Esophagus muscularis mucosa (tissue), 4 donors: ENCODE results near the gene GUCY1B1. TPM values are rescaled to one million over a fixed set of nuclear protein-coding genes. Genes with fewer than 3 reads are reported as not detected.

Experiments used
- DNase-seq: peaks from one replicate; pipeline ENCODE4 v3.0.0-alpha.2; 2017; ENCODE audit errors: extremely low spot score
- H3K27ac ChIP-seq, 4 donors: fragments of 200-600 bp; sonication (generic); replicated peaks in 1 of 4; 1 replicate in 3 of 4; 2 replicates in 1 of 4; pipeline ENCODE4 v1.5.1; 2016 to 2019; ENCODE audit warnings: mild to moderate bottlenecking in 1 of 4
- H3K27me3 ChIP-seq, 4 donors: fragments of 200-600 bp; sonication (generic); one replicate each; pipeline versions ENCODE4 v1.5.1 to v1.6.0; 2016 to 2019
- H3K36me3 ChIP-seq, 4 donors: fragments of 200-600 bp; sonication (generic); one replicate each; pipeline ENCODE4 v1.5.1; 2016 to 2019
- H3K4me1 ChIP-seq, 4 donors: fragments of 200-600 bp; sonication (generic); one replicate each; pipeline ENCODE4 v1.5.1; 2016 to 2019
- H3K4me3 ChIP-seq, 4 donors: fragments of 200-600 bp; sonication (generic); 1 replicate in 2 of 4; 2 replicates in 2 of 4; pipeline ENCODE4 v1.5.1; 2016 to 2019; ENCODE audit warnings: mild to moderate bottlenecking in 4 of 4, moderate library complexity in 1 of 4
- H3K9me3 ChIP-seq, 4 donors: fragments of 200-600 bp; sonication (generic); 1 replicate in 3 of 4; 2 replicates in 1 of 4; pipeline ENCODE4 v1.5.1; 2016 to 2019
- EP300 ChIP-seq: sonication (generic); formaldehyde crosslinking; IDR thresholded peaks from one replicate; pipeline ENCODE4 v1.6.1; 2017; ENCODE audit warnings: antibody characterized with exemption
- POLR2A ChIP-seq: fragments of 450-650 bp; IDR thresholded peaks from one replicate; pipeline ENCODE4 v1.6.1; 2017; ENCODE audit warnings: antibody characterized with exemption, moderate library complexity, mild to moderate bottlenecking, low read depth
- POLR2AphosphoS5 ChIP-seq, 2 donors: sonication (generic); formaldehyde crosslinking; IDR thresholded peaks; one replicate each; pipeline ENCODE4 v1.6.1; 2017; ENCODE audit warnings: antibody characterized with exemption in 2 of 2
- WGBS: methylation state at CpG from one replicate; pipeline ENCODE4 v1.1.5; 2018; 5-methylcytosine and 5-hydroxymethylcytosine counted together
- intact Hi-C: fragments of 100-400 bp; cut with DNase I; formaldehyde crosslinking; loops from one replicate; pipeline ENCODE4 v1.15.1; 2023
- total RNA-seq, 4 donors: library from RNA; depleted of rRNA; stranded (reverse); fragments of >200 nt; gene quantifications; one replicate each; pipeline versions ENCODE4 v1.1.0 to v1.2.1, GENCODE V29; 2016
- TF ChIP-seq, protein P1 (sequence below), 3 experiments: fragments of 200-600 bp in 2 of 3; fragments of 450-650 bp in 1 of 3; sonication (generic) in 2 of 3; IDR thresholded peaks; one replicate each; pipeline ENCODE4 v1.5.1; 2017 to 2019; ENCODE audit warnings: antibody characterized with exemption in 3 of 3, mild to moderate bottlenecking in 2 of 3, moderate library complexity in 1 of 3

GUCY1B1 gene
- total RNA-seq, 4 donors from 2014 or later = 30.6 to 61.9 (median 41.6) TPM

DNA sequence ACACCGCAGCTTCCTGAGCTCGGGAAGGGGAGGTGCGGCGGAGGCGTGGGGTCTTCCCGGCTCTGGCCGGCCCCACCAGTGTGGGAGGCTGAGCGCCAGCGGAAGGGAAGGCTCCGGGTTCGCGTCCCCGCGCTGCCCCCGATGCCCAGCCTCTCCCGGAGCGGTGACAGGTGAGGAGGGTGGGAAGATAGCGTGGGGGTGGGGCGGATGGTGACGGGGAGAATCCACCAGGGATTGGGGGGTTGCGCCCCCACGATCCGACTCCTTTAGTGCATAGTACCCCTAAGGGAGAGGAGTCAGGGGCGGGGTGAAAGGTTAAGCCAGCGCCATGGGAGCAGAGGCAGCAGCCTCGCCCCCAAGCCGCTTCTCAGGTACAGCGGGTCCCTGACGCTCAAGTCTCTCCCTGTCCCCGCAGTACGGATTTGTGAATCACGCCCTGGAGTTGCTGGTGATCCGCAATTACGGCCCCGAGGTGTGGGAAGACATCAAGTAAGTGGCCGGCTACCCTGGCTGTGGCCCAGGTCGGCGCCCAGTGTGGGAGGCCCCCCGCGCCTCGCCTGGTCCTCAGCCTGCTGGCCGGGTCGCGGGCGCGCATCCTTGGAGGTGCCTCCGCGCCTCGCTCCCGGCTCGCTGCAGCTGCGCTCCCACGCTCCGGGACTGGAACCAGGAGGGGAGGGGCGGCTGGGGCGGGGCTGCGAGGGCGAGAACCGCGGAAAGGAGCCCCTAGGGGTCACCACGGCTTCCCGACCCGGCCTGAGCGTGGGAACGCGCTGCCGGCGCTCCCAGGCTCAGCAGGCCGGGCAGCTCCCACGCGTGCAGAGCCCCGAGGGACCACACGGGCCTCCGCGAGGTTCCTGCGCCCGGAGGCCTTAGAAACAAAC, 791 bp downstream of the GUCY1B1 start:
- Histone ChIP-seq H3K4me1 (peaks cover 3 to 44% (median 37%) of the 10 kb centered on the region in 4 donors), H3K36me3 (no peaks in the 10 kb centered on the region), H3K9me3 (no peaks in the 10 kb centered on the region), H3K4me3 (peak overlapping the region; percentile 68 to 91 (median 76)), H3K27me3 (no peaks in the 10 kb centered on the region), H3K27ac (peak overlapping the region; percentile 88 to 95 (median 90))
- 3% methylated on average over 22 of the region's 77 CpGs for WGBS
- no peak for DNase-seq
- TF ChIP-seq POLR2A (no peak), POLR2AphosphoS5 (IDR thresholded peaks at IDR 0.05) (peak in 1 of 2 donors; percentile 63), EP300 (no peak)
- TF ChIP-seq, protein P1, sequence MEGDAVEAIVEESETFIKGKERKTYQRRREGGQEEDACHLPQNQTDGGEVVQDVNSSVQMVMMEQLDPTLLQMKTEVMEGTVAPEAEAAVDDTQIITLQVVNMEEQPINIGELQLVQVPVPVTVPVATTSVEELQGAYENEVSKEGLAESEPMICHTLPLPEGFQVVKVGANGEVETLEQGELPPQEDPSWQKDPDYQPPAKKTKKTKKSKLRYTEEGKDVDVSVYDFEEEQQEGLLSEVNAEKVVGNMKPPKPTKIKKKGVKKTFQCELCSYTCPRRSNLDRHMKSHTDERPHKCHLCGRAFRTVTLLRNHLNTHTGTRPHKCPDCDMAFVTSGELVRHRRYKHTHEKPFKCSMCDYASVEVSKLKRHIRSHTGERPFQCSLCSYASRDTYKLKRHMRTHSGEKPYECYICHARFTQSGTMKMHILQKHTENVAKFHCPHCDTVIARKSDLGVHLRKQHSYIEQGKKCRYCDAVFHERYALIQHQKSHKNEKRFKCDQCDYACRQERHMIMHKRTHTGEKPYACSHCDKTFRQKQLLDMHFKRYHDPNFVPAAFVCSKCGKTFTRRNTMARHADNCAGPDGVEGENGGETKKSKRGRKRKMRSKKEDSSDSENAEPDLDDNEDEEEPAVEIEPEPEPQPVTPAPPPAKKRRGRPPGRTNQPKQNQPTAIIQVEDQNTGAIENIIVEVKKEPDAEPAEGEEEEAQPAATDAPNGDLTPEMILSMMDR (IDR thresholded peaks at IDR 0.05) = peak in 1 of 3 experiments; percentile 38
- intact Hi-C loops = loop anchor here (10.0 kb wide), 1 partner anchor 235 kb away; no protein-coding TSS in a partner anchor

DNA sequence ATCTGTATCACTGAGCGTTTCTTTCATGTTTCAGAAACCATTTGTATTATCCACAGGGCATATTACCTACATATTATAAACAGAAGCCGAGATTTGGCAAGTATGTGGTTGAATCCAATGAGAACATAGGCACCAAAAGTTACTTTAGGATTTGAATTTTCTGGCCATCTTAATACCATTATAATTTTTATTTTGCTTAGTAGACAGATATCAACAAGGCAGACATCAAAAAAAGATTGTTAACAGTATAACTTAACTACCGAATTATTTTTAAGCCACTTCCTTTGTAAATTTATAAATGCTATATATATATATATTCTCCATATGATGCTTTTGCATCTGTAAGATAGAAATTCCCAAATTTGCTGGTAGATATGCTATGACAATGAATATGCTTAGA, 2.2 kb downstream of the GUCY1B1 start:
- 77% methylated on average over 3 of the region's 3 CpGs for WGBS

DNA sequence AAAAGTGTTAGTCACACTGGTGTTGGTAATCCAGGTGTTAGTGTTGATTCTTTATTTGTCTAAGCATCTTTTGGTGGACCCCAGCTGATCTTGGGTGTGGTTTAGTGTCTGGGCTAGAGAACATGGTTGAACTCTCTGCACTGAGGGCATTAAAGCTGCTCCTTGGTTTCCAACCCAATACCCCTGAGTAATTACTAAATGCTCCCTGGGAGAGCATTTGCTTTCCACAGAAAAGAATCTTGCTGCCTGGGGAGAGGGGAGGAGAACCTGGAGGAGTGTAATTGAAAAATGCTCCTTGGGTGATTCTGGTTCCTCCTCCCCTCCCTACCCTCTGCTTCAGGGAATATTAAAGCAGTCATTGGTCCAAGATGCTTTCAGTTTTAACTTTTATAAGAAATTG, 3.1 kb downstream of the GUCY1B1 start:
- TF ChIP-seq, protein P1 (IDR thresholded peaks at IDR 0.05) = no peak
- TF ChIP-seq POLR2A = no peak
- TF ChIP-seq EP300 = no peak
- TF ChIP-seq POLR2AphosphoS5 (IDR thresholded peaks at IDR 0.05) = no peak

More for the DNA sequence above, 2.2 kb downstream of the GUCY1B1 start:
- H3K36me3 ChIP-seq = no peaks in the 10 kb centered on the region
- peak overlapping the region in 2 of 4 donors; percentile 88 for H3K27ac ChIP-seq
- DNase-seq = no peak
- TF ChIP-seq POLR2AphosphoS5 (IDR thresholded peaks at IDR 0.05) = no peak
- TF ChIP-seq, protein P1 (IDR thresholded peaks at IDR 0.05) = no peak
- TF ChIP-seq EP300 = no peak
- TF ChIP-seq POLR2A = no peak
- intact Hi-C loops = no loop called here
- H3K27me3 ChIP-seq = no peaks in the 10 kb centered on the region
- no peaks in the 10 kb centered on the region for H3K9me3 ChIP-seq
- peaks cover 3 to 57% (median 38%) of the 10 kb centered on the region in 4 donors for H3K4me1 ChIP-seq
- H3K4me3 ChIP-seq = peak overlapping the region in 3 of 4 donors; percentile 74 to 91 (median 78)

DNA sequence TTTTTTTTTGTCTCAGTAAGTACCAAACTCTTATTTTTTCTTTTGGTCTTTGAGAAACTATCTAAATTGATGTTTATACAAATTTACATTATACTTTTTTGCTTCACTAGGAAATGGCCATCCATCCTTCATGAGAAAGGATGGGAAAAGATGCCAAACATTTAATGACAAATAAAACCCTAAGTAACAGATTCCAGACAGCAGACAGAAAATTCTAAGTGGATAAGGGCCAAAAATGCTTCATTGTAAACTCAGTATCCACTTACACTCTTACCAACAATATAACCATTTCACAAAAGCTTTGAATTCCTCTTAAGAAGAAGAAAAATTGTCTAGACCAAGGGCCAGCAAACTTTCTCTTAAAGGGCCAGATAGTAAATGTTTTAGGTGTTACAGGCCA, 3.5 kb downstream of the GUCY1B1 start:
- H3K9me3 ChIP-seq = no peaks in the 10 kb centered on the region
- intact Hi-C loops = no loop called here
- no peak overlapping the region for H3K4me3 ChIP-seq
- H3K27ac ChIP-seq = peak overlapping the region in 3 of 4 donors; percentile 32 to 50 (median 41)
- H3K36me3 ChIP-seq = no peaks in the 10 kb centered on the region
- TF ChIP-seq, protein P1 (IDR thresholded peaks at IDR 0.05) = no peak
- TF ChIP-seq EP300 (no peak), POLR2A (no peak), POLR2AphosphoS5 (IDR thresholded peaks at IDR 0.05) (no peak)
- no peaks in the 10 kb centered on the region for H3K27me3 ChIP-seq
- H3K4me1 ChIP-seq = peaks cover 3 to 62% (median 38%) of the 10 kb centered on the region in 4 donors
- DNase-seq = no peak

More for the DNA sequence above, 3.1 kb downstream of the GUCY1B1 start:
- no peak for DNase-seq
- Histone ChIP-seq H3K27ac (peak overlapping the region; percentile 32 to 50 (median 38)), H3K9me3 (no peaks in the 10 kb centered on the region), H3K36me3 (no peaks in the 10 kb centered on the region), H3K4me3 (no peak overlapping the region), H3K27me3 (no peaks in the 10 kb centered on the region), H3K4me1 (peaks cover 3 to 62% (median 38%) of the 10 kb centered on the region in 4 donors)
- intact Hi-C loops = no loop called here
